ENCODE data around the gene ALK.

ALK gene

GRCh38 chr2:29394311-29394980 lies 526.9 kb downstream of the ALK start:
- TF ChIP-seq CTCF (conservative IDR thresholded peaks at IDR 0.05; ENCODE audit: low read depth, low read length) = no peak
- H4K20me1 ChIP-seq (ENCODE audit: insufficient read depth) = no peaks in the 10 kb centered on the region
- H3K4me2 ChIP-seq = no peak overlapping the region
- no peaks in the 10 kb centered on the region for H3K4me1 ChIP-seq (ENCODE audit: low read depth, poor library complexity, severe bottlenecking)
- no peak overlapping the region for H3K4me3 ChIP-seq (IDR thresholded peaks at IDR 0.05; ENCODE audit: insufficient read depth, low read depth, low read length)
- H3K27ac ChIP-seq = no peak overlapping the region
- no peaks in the 10 kb centered on the region for H3K36me3 ChIP-seq (ENCODE audit: insufficient read depth)
- H3K79me2 ChIP-seq (ENCODE audit: insufficient read depth, low read depth) = no peaks in the 10 kb centered on the region
- no peaks in the 10 kb centered on the region for H3K27me3 ChIP-seq (ENCODE audit: insufficient read depth, low read depth)
- H2AFZ ChIP-seq (ENCODE audit: low read depth) = no peak overlapping the region
- no peak overlapping the region for H3K9ac ChIP-seq

GRCh38 chr2:29393676-29394075 lies 527.7 kb downstream of the ALK start:
- no peak overlapping the region for H3K9ac ChIP-seq
- H3K27me3 ChIP-seq (ENCODE audit: insufficient read depth, low read depth) = no peaks in the 10 kb centered on the region
- no peaks in the 10 kb centered on the region for H3K36me3 ChIP-seq (ENCODE audit: insufficient read depth)
- no peaks in the 10 kb centered on the region for H3K4me1 ChIP-seq (ENCODE audit: low read depth, poor library complexity, severe bottlenecking)
- no peaks in the 10 kb centered on the region for H4K20me1 ChIP-seq (ENCODE audit: insufficient read depth)
- no peak for TF ChIP-seq CTCF (conservative IDR thresholded peaks at IDR 0.05; ENCODE audit: low read depth, low read length)
- no peak overlapping the region for H3K4me3 ChIP-seq (IDR thresholded peaks at IDR 0.05; ENCODE audit: insufficient read depth, low read depth, low read length)
- H2AFZ ChIP-seq (ENCODE audit: low read depth) = no peak overlapping the region
- no peak overlapping the region for H3K27ac ChIP-seq
- H3K79me2 ChIP-seq (ENCODE audit: insufficient read depth, low read depth) = no peaks in the 10 kb centered on the region
- H3K4me2 ChIP-seq = no peak overlapping the region

GRCh38 chr2:29392774-29393173 lies 528.6 kb downstream of the ALK start:
- Histone ChIP-seq H3K4me3 (IDR thresholded peaks at IDR 0.05; ENCODE audit: insufficient read depth, low read depth, low read length) (no peak overlapping the region), H3K36me3 (ENCODE audit: insufficient read depth) (no peaks in the 10 kb centered on the region), H3K9ac (no peak overlapping the region), H3K79me2 (ENCODE audit: insufficient read depth, low read depth) (no peaks in the 10 kb centered on the region), H2AFZ (ENCODE audit: low read depth) (no peak overlapping the region), H3K4me2 (no peak overlapping the region), H3K4me1 (ENCODE audit: low read depth, poor library complexity, severe bottlenecking) (no peaks in the 10 kb centered on the region), H3K27ac (no peak overlapping the region), H3K27me3 (ENCODE audit: insufficient read depth, low read depth) (no peaks in the 10 kb centered on the region), H4K20me1 (ENCODE audit: insufficient read depth) (no peaks in the 10 kb centered on the region)
- TF ChIP-seq CTCF (conservative IDR thresholded peaks at IDR 0.05; ENCODE audit: low read depth, low read length) = no peak

GRCh38 chr2:29390136-29390535 lies 531.2 kb downstream of the ALK start:
- Histone ChIP-seq H2AFZ (ENCODE audit: low read depth) (no peak overlapping the region), H3K27me3 (ENCODE audit: insufficient read depth, low read depth) (no peaks in the 10 kb centered on the region), H3K9ac (no peak overlapping the region), H3K36me3 (ENCODE audit: insufficient read depth) (no peaks in the 10 kb centered on the region), H3K27ac (no peak overlapping the region), H4K20me1 (ENCODE audit: insufficient read depth) (no peaks in the 10 kb centered on the region), H3K4me3 (IDR thresholded peaks at IDR 0.05; ENCODE audit: insufficient read depth, low read depth, low read length) (no peak overlapping the region), H3K4me1 (ENCODE audit: low read depth, poor library complexity, severe bottlenecking) (no peaks in the 10 kb centered on the region), H3K4me2 (no peak overlapping the region), H3K79me2 (ENCODE audit: insufficient read depth, low read depth) (no peaks in the 10 kb centered on the region)
- no peak for TF ChIP-seq CTCF (conservative IDR thresholded peaks at IDR 0.05; ENCODE audit: low read depth, low read length)
